GM21528 (cell line): ENCODE data around the gene ACTRT2.

Experiments
- ATAC-seq: cut with Tn5 transposase; IDR thresholded peaks from one replicate; pipeline ENCODE4 v1.9.1; 2021; ENCODE audit warnings: mild to moderate bottlenecking, moderate library complexity; ENCODE audit not compliant: unreplicated experiment, low FRiP score

Gene ACTRT2

DNA sequence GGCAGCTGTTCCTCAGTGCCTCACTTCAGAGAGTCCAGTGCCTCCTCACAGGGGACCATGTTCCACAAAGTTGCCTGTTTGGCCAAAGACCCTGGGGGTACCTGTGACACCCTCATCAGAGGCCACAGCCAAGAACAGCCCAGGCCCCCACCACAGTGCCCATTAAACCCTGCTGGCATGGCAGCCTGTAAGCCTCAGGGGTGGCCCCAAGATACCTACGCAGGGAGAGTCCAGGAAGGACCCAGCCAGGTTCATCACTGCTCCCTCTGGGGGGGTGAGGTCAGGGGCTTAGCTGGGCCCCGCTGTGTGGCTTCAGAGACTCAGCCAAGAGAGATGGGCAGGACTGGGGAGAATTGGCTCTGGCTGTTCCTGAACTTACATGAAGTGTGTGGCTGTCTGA, 28.6 kb downstream of the ACTRT2 start:
- no peak for ATAC-seq

DNA sequence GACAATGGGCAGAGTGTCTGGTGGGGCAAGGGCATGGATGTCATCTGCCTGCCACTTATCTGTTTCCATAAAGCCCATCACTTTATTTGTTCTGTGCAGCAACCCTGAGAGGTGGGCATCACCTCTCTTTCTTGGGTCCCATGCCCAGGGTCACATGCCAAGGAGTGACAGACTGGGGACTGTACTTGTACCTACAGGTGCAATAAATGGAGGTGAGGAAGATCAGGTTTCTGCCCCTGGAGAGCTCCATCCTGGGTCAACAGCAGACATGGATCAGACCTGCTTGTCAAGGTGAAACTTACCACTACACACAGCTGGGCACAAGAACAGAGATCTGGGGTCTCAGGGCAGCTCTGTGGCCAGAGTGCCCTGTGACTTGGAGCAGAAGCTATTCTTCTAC, 29.3 kb downstream of the ACTRT2 start:
- ATAC-seq = no peak

DNA sequence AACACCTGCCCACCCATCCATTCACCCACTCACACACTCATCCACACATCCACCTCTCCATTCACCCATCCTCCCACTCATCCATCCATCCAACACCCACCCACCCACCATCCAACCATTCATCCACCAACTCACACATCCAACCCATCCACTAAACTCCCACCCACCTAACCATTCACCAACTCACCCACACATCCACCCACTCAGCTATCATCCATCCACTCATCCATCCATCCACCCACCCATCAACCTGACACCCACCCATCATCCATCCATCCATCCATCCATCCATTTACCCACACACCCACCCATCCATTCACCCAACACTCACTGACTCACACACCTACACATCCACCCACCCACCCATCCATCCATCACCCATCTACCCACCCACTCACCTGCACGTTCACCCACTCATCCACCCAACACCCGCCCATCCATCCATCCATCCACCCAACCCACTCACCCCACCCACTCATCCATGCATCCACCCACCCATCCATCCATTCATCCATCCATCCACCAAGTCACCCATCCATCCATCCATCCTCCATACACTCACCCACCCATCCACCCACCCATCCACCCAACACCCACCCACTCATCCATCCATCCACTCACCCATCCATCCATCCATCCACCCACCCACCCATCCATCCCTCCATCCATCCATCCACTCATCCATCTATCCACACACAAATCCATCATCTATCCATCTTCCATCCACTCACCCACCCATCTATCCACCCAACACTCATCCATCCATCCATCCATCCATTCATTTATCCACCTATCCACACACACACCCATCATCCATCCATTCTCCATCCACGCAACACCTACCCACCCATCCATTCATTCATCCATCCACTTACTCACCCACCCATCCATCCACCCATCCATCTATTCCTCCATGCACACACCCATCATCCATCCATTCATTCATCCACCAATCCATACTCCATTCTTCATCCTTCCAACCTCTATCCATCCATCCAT, 30.3 kb downstream of the ACTRT2 start:
- no peak for ATAC-seq

DNA sequence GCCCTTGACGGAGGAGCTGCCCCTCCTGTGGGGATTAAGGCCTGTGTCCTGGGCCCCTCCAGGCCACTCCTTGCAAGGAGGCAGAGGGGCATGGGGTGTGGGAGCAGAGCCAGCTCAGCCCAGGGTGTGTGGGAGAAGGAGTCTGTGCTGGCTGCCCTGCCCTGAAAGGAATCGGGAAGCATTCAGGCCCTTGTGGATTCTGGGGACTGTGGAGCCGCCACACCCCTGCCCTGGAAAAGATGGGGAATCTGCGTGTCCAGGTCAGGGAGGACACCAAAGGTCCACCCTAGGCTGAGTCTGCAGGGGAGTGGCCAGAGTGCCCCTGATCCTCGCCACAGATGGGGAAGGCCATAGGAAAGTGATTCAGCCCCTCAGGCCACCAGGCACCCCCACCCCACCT, 31.2 kb downstream of the ACTRT2 start:
- ATAC-seq = no peak

DNA sequence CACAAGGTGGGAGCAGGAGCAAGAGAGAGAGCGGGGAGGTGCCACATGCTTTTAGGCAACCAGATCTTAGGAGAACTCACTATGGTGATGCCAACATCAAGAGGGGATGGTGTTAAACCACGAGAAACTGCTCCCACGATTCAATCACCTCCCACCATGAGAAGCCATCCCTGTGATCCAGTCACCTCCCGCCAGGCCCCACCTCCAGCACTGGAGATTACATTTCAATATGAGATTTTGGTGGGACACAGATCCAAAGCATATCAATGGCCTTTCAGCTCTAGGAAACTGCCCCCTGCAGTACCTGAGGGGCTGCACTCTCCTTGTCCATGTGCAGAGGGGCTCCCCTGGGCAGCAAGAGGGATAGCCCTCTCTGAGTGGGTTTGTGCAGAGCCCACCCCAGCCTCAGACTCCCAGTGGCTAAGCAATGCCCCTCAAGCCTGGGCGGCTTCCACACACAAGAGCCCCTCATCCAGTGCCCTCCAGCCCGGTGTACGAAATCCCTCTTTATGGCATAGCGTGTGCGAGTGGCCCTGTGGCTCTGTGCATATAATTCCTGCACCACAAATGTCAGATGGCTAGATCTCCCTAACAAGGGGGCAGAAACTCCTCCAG, 32.2 kb downstream of the ACTRT2 start:
- no peak for ATAC-seq

DNA sequence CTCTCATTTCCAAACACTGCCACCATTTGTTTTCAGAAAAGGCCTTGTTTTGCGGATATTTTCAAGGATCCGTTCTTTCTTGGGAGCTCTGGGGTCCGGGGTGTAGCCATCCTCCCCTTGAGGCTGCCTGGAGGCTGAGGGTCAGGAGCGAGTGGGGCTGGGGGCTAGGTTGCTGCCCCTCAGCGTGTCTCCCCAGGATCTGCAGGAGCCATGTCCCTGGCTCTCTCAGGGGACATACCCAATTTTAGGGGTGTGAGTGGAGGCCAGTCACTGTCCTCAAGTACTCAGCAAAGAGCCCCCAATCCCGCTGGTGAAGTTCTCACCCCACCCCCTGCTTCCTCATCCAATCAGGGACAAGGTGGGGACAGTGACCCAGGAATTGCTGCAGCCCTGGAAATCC, 32.7 kb downstream of the ACTRT2 start:
- ATAC-seq = no peak

DNA sequence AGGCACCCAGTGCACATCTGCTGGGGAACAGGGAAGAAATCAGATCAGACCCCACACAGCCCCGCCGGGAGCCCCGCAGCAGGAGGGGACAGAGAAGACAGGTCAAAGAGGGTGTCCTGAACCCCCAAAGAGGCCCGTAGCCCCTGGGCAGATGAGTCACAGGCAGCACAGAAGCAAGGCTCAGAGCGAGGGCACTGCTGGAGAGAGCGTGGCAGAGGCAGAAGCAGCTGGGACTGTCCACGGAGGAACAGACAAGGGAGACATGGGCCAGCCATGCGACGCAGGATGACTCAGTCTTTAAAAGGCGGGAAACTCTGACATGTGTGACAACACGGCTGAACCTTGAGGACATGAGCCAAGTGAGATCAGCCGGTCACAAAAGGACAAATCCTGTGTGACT, 33.2 kb downstream of the ACTRT2 start:
- no peak for ATAC-seq

DNA sequence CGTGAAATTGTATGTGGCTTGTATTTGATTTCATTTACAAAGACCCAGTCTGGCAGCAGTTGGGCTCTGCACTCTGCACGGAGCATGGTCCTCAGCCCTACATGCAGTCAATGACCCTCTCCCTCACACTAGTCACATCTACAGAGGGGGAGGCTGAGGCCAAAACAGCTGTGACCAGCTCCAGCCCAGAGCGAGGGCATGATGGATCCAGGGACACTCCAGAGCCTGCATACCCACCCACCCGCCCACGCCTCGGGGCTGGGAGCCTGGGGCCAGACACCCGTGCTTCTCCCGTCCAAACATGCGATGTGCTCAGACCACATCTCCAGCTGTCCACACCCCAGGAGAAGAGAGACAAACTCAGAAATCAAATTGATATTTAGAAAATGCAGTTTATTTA, 33.8 kb downstream of the ACTRT2 start:
- ATAC-seq = no peak

DNA sequence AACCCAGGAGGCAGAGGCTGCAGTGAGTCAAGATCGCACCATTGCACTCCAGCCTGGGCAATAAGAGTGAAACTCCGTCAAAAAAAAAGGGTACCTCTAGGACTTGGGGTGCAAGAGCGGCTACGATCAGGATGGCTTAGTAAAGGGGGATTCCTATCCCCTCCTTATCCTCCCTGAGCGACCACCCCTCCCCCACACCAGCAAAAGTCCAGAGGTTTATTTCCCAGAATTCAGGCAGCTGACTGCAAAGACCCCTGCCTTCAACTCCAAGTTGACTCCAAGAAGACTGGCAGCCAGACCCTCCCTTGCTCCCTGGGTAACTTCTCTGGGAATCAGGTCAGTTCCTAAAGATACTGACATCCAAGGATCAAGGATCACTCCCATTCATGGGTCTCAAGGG, 35.4 kb downstream of the ACTRT2 start:
- ATAC-seq = no peak

DNA sequence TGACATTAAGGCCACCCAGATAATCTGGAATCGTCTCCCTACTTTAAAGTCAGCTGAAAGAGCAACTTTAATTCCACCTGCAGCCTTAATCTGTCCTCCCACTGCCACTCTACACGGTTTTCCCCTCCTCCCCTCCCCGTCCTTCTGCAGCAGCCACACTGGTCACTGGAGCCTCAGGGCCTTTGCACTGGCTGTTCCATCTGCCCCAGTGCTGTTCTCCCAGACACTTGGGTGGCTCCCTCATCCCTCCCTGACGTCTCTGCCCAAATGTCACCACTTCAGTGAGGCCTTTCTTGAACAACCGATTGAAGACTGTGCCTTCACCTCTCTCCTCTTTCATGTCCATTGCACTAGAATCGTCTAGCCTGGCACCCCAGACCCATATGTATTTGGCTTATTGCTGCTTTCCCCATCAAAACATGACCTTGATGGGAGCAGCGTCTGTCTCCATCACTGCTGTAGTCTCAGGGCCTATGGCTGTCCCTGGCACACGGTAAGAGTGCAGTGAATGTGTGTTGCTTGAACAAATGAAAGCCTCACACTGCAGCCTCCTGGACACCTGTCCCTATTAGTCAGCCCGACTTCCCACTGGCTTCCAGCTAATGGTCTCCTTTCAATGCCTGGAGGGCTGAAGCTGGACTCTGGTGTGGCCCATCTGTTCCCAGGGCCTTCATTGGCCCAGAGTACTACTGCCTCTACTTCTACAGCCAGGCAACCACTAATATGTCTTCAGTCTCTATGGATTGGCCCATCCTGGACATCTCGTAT, 37.2 kb downstream of the ACTRT2 start:
- no peak for ATAC-seq

DNA sequence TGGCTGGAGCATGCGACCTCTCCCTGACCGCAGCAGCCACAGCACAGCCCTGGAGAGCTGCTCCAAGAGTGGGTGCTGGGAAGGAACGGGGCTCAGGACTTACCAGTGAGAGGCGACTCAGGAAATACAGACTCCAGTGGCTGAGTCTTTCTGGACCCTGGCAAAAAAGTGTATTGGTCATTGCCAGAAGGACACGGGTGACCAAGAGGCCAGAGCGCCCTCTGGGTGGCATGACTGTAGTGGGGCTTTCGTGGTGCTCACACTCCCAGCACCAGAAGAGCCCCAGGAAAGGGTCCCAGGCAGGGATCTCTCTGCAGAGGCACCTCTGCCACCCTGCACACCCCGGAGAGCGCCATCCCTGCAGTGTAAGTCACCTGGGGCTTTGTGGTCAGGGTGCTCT, 38.9 kb downstream of the ACTRT2 start:
- no peak for ATAC-seq

DNA sequence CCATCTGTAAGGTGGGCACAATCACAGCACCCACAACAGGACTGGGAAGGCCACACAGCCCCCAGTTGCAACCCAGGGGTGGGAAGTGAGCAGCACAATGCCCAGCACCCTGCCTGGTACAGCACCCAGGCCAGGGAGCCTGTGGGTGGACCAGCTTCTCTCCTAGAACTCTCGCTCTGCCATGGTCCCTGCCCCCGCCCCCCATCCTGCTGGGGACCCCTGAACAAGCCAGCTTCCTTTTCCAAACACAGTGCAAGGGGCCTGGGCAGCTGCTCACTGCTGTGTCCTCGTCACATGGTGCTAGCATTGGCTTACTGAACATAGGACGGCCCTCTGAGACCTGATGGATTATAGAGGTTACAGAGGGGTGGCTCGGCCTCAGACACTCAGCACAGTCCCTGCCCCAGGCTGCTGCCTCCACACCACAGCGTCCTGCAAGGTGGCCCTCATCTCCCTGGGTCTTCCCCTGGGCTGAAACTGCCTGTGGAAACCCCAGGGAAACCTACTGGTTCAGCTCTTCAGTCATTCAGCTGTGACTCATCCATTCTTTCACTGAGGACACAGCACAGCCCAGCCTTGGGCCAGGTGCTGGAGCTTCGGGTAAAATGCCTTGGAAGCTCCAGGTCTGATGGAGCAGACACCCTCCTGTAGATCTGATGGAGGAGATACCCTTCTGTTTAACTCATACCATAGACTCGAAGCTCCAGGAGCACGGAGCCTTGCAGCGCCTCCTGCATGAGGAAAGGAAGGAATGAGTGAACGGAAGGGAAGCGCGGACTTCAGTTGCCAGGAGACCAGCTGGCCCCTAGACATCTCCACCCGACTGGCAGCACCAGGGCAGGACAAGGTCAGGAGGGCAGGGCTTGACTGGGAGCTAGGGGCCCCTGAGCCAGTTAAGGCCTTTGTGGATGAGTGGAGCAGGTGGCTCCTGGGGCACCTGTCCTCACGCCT, 39.6 kb downstream of the ACTRT2 start:
- no peak for ATAC-seq

DNA sequence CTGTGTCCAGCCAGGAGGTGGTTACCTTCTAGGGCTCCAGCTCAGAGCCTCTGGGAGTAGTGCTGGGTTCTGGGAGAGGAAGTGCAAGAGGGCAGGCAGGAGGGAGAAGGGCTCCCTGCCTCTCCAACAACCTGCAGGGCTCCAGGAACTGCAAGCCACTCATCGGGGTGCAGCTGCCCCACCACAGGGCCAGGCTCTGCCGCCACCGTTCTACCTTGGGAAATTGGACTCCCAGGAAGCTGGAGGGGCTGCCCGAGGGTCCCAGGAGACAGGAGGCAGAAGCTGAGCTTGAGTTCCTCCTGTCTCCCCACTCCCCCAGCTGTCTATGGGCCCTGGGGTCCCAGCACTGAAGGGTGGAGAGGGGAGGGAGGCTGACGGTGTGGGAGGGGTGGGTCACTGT, 40.3 kb downstream of the ACTRT2 start:
- ATAC-seq = no peak

DNA sequence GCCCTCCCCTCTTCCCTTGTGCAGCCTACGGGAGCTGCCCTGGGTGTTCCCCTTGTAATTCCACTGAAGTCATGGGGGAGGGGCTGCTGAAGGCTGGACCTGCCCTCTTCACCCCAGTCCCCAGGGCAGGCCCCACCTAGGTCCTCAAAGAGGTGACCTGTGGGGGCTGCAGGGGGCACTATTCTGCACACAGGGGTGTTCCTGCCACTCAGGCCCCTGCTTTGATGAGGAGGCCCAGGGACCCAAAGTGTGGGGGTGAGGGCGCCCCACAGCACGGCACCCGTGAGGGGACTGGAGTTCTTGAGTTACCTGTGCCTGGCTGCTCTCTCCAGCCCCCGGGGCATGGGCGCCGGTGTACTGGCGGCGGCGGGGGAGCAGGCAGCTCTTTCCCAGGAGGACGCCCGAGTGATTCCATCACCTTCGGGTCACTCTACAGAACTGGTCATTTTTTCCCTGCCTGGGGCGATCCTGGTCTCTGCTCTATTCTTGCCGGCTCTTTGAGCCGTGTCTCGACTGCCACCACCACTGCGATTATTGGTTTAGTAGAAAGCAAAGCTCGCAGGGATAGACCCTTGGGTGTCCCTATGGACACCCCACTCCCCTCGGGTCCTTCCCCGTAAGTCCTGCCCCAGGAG, 40.8 kb downstream of the ACTRT2 start:
- no peak for ATAC-seq

DNA sequence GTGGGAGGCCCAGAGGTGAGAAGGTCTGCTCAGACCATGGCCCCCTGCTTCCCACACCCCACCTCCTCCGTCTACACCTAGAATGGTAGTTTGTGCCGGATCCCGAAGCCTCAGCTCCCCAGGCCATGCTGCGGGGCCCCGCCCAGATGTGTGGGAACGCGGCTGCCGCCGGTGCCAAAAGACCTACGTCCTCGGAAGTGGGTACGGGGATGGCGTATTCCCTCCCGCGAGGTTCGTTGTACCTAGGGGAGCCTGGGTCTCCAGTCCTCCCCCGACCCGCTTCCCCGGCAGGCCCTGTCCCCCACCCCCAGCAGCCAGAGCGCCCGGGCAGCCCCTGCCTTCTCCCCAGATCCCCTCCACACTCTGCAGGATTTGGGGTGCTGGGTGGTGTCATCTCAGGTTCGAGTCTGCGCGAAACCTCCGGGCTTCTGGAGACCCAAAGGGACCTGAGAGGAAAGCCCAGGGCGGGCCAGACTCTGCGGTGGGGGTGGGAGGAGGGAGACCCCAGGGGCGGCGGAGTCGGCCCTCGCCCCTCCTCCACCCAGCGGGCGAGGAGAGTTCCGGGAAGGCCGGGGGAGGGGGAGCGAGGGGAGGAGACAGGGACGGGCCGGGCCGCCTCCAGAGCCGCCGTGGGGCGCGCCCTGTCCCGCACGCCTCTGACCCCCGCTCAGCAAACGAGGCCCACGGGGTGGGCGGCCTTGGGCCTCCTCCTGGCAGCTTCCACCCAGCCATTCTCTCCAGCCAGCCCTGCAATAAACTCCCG, 41.5 kb downstream of the ACTRT2 start:
- no peak for ATAC-seq

DNA sequence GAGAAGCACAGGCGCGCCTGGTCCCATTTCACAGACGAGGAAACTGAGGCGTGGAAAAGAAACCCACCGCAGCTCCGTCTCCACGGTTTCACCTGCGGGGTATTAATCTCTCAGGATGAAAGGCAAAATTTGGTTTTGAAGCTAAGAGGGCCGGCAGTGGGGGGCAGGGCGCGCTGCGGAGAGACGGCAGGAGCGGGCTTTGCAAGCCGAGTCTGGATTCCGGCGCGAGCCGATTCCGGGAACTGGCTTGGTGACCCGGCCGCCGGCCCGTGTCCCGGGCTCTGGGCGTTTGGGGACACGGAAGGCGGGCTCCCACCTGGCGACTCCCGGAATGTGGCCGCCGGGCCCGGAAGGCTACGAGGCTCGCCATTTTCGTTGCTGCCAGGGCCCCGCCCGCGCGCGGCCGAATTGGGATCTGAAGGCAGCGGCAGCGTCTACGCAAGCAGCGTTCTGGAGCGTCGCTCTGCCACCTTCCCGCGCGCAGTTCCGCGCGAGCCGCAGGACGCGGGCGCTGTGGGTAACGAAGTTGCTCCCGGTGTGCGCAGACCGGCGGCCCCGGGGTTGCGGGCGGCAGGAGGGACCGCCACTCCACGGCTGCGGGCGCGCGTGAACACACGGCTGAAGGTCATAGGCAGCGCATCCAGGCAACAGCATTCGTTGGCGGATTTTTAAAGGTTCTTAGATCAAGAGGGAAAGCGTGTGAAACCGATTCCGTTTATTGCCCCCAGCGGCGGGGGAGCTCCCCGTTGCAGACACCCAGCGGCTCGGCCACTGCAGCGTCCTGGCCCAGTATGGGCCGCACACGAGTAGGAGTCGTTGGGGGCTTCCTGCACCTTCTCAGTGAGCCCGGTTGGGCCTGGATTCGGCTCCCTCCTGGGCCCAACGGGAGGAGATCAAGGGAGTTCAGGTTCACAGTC, 42.4 kb downstream of the ACTRT2 start:
- ATAC-seq = no peak

DNA sequence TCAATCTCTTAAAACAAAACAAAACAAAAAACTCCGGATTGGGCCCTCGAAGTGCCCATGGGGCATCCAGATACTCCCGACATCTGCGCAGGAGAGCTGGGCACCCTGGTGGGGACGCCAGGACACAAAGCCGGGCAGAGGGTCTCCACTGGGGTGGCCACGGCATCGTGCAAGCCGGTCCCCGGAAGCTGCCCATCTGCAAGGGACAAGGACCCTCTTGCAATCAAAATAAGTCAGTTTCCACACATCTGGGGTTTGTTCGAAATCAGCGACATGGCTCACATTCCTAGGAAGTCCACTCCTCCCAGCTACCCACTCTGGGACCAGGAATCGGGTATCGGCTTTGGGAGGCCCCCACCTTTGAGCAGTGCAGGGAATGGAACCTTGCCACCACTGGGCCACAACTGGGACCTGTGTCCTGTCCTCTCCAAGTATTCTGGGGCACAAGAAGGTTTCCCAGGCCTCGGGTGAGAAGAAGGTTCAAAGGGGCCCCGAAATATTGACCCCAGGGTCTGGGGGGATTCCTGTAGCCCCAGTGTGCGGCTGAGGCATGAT, 43.1 kb downstream of the ACTRT2 start:
- no peak for ATAC-seq

DNA sequence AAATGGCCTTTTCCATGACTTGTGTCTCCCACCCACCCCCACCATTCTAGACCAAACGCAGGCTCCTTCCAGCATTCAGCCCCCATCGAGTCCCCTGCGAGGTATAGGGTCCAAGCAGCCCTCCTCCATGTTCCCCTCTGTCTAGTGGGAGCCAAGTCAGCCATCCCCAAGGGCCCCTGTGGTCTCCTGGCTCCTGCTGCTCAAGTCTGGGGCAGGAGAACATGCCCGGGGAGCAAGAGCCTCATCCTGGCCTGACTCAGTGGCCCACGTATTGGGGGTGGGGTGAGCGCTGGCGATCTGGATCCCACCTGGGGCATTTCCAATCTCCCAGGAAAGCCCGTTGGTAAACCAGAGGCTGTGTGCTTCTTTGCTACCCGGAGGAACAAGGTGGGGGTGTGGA, 43.6 kb downstream of the ACTRT2 start:
- no peak for ATAC-seq
